Activated CD8-positive, alpha-beta T cell treated with anti-CD3 and anti-CD28 coated beads, Interleukin-2, amount 10 ng/mL, durations not matched to agents 7 days and 5 days (primary cell): Measurements from ENCODE around the gene AVEN. TPM values are rescaled to one million over a fixed set of nuclear protein-coding genes. Genes with fewer than 3 reads are reported as not detected.

Experiments
- ATAC-seq: fragments of 150-1000 bp; cut with Tn5 transposase; one replicate; pipeline ENCODE4 v1.10.0; 2021; ENCODE audit warnings: moderate library complexity
- CTCF ChIA-PET: fragments of 350-600 bp; sonication (Branson Sonifier 250); formaldehyde crosslinking; loops from one replicate; lab custom pipeline; 2021; ENCODE audit warnings: antibody characterized with exemption; lab: Charles Lee
- POLR2A ChIA-PET: fragments of 350-600 bp; sonication (Branson Sonifier 250); formaldehyde crosslinking; loops from one replicate; lab custom pipeline; 2021; ENCODE audit warnings: antibody characterized with exemption; lab: Charles Lee
- DNase-seq: peaks from one replicate; pipeline ENCODE4 v3.0.0-alpha.2; 2020
- H3K27ac Mint-ChIP-seq: one replicate; pipeline ENCODE4 v1.8.0; 2021; ENCODE audit warnings: mild to moderate bottlenecking, mixed read lengths
- H3K27me3 Mint-ChIP-seq: one replicate; pipeline ENCODE4 v1.8.0; 2021; ENCODE audit warnings: low read depth, mixed read lengths
- H3K36me3 Mint-ChIP-seq: one replicate; pipeline ENCODE4 v1.8.0; 2021; ENCODE audit warnings: low read depth, mixed read lengths
- H3K4me1 Mint-ChIP-seq: one replicate; pipeline ENCODE4 v1.8.0; 2021; ENCODE audit warnings: low read depth, mixed read lengths
- H3K4me3 Mint-ChIP-seq: one replicate; pipeline ENCODE4 v1.8.0; 2021; ENCODE audit warnings: mild to moderate bottlenecking, mixed read lengths
- H3K9me3 Mint-ChIP-seq: one replicate; pipeline ENCODE4 v1.8.0; 2022; ENCODE audit warnings: mixed read lengths; ENCODE audit not compliant: insufficient read depth
- total RNA-seq, 2 experiments: library from RNA; stranded (reverse); gene quantifications; one replicate each; pipeline ENCODE4 v1.2.3, GENCODE V29; 2021

Gene AVEN
- total RNA-seq, 2 experiments from 2014 or later: 8.5 to 8.7 TPM

DNA sequence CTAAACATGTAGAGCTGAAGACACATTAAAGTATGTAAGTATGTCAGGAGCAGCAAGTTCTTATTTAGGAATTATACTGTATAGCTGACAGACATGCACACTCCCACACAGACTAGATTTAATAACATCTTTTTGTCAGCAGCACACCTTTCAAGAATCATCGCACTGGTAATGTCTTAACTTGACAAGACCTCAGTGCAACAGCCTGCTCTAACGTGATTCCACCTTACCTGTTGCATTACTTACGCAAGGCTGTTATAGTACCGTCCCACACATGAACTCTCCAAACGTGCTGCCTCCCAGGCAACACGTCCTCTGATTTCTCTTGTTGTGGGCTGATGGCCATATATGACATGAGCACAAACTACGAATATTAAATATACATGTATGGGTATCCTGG, 58.8 kb downstream of the AVEN start:
- Mint-ChIP-seq H3K9me3 (no peaks in the 10 kb centered on the region), H3K27ac (no peak overlapping the region), H3K4me3 (no peak overlapping the region), H3K36me3 (no peaks in the 10 kb centered on the region), H3K27me3 (no peaks in the 10 kb centered on the region), H3K4me1 (peaks cover 2% of the 10 kb centered on the region)
- DNase-seq (no peak), ATAC-seq (no peak)
- POLR2A ChIA-PET: no interaction called here
- CTCF ChIA-PET: no interaction called here

DNA sequence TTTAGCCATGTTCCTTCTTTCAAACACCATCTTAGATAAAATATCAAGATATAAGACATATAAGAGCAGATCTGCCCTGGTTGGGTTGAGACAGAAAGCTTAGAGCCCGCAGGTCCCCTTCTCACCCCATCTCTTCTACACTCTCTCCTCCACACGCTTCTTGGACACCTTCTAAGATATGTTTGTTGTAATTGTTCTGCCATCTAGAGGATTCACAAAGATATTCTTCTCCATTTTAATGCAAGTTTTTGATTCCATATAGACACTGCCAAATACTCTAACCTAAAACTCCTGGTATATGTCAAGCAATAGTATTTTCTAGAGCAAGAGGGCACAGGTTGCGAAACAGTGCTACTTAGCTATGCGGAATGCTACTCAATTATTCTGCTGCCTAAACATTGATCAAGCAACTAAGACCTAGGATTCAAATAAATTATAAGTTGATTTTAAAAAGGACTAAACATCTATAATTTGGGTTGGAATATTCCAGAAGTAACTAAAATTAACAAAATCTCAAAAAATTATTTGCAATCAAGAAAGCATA, 63.9 kb downstream of the AVEN start:
- H3K9me3 Mint-ChIP-seq: no peaks in the 10 kb centered on the region
- CTCF ChIA-PET: interaction anchor here (0.5 kb wide), 1 partner anchor 868 kb away, joined by 3 read pairs; no protein-coding TSS in a partner anchor
- no peak overlapping the region for H3K27ac Mint-ChIP-seq
- peaks cover 2% of the 10 kb centered on the region for H3K4me1 Mint-ChIP-seq
- H3K27me3 Mint-ChIP-seq: no peaks in the 10 kb centered on the region
- no peak overlapping the region for H3K4me3 Mint-ChIP-seq
- POLR2A ChIA-PET: no interaction called here
- no peaks in the 10 kb centered on the region for H3K36me3 Mint-ChIP-seq
- DNase-seq (no peak), ATAC-seq (no peak)

DNA sequence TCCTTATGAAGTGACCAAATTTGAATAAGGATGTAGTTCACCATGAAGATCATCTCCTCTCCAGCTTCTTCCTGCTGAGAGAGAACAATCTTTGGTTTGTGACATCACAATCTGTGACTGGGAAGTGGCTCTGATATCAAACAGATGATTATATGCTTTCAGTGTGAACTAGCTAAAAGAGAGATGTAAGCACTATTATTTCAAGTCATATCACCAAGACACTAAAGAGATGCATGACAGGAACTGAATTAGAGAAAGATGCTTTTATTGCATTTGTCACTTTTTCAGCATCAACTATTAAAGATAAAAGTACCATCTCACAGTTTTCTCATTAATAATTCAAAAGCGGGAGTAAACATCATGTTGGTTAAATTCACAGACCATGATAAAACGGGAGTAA, 67.2 kb downstream of the AVEN start:
- no peak for DNase-seq

DNA sequence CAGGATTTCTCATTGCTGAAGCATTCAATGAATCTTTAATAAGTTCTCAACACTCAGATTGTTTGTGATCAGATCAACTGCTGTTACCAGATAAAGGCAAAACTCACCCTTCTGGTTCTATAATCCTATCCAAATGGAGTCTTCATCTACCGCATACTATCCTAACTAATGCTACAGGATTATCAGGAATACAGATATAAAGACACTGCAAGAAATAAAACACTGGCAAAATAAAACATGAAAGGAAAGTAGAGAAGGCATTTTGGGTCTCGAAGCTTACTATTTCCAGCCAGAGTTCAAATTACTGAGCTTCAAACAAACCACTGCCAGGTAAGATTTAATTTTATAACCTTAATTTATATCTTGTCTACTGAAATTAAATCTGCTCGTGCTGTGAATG, 70.2 kb downstream of the AVEN start:
- no peaks in the 10 kb centered on the region for H3K4me1 Mint-ChIP-seq
- DNase-seq: no peak
- H3K27me3 Mint-ChIP-seq: peaks cover 3% of the 10 kb centered on the region
- ChIA-PET POLR2A (no interaction called here), CTCF (interaction anchor here (1.3 kb wide), 1 partner anchor 24 kb away, joined by 4 read pairs; no protein-coding TSS in a partner anchor)
- no peaks in the 10 kb centered on the region for H3K9me3 Mint-ChIP-seq
- no peak overlapping the region for H3K27ac Mint-ChIP-seq
- H3K4me3 Mint-ChIP-seq: no peak overlapping the region
- no peaks in the 10 kb centered on the region for H3K36me3 Mint-ChIP-seq
- no peak for ATAC-seq

More for the DNA sequence above, 67.2 kb downstream of the AVEN start:
- no peak overlapping the region for H3K27ac Mint-ChIP-seq
- no peaks in the 10 kb centered on the region for H3K36me3 Mint-ChIP-seq
- H3K4me1 Mint-ChIP-seq: no peaks in the 10 kb centered on the region
- no peak overlapping the region for H3K4me3 Mint-ChIP-seq
- no peak for ATAC-seq
- H3K9me3 Mint-ChIP-seq: no peaks in the 10 kb centered on the region
- H3K27me3 Mint-ChIP-seq: peaks cover 3% of the 10 kb centered on the region
- CTCF ChIA-PET: no interaction called here
- POLR2A ChIA-PET: no interaction called here

DNA sequence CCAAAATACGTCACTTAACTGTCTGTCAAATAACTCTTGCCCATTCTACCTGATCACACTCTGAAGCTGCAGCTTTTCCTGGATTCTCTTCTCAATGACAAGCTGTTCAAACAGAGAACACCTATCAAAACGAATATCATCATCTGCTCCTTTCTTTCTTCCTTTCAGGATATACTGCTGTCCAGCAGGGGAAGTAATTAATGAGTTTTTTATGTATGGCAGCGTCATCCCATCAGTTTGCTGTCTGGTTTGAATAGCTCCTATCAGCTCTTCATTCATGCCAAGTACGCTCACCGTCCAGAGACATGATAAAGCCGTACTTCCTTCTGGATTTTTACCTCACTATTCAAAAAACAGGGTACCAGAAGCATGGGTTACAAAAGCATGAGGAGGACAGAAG, 70.8 kb downstream of the AVEN start, which contains the start of gene CHRM5:
TSS of gene CHRM5 (plus strand) at position 274 of the 400 bp plus-strand sequence. CDS start 94,221 bp downstream, outside the sequence.
- no peak for DNase-seq
- H3K9me3 Mint-ChIP-seq: no peaks in the 10 kb centered on the region
- H3K27ac Mint-ChIP-seq: no peak within 1 kb of the TSS
- CTCF ChIA-PET: interaction anchor here (1.0 to 1.3 kb wide), 2 partner anchors 9 to 25 kb away, joined by 3 to 4 read pairs; no protein-coding TSS in a partner anchor
- no peaks in the 10 kb centered on the region for H3K4me1 Mint-ChIP-seq
- H3K4me3 Mint-ChIP-seq: no peak within 1 kb of the TSS
- POLR2A ChIA-PET: no interaction called here
- no peak for ATAC-seq
- peaks cover 3% of the 10 kb centered on the region for H3K27me3 Mint-ChIP-seq
- no peaks in the 10 kb centered on the region for H3K36me3 Mint-ChIP-seq

DNA sequence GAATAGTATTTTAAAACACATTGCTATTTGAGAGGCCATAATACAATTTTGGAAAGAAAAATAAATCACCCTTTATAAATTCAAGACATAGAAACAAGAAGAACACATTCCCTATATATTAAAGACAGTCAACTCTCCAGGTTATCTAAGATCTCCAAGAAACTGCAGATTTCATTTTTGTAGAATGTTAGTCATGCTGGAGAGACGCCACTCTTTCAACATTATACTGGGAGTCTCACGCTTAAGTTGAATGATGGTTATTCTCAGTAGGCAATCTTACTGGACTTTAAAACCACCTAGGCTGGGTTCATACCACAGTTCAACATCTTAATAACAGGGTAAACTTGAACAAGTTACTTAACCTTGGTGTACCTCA, 74.4 kb downstream of the AVEN start:
- Mint-ChIP-seq H3K4me1 (no peaks in the 10 kb centered on the region), H3K4me3 (no peak overlapping the region), H3K27me3 (peaks cover 3% of the 10 kb centered on the region), H3K27ac (no peak overlapping the region), H3K9me3 (no peaks in the 10 kb centered on the region), H3K36me3 (no peaks in the 10 kb centered on the region)
- POLR2A ChIA-PET: no interaction called here
- ATAC-seq (no peak), DNase-seq (no peak)
- CTCF ChIA-PET: interaction anchor here (1.0 to 1.1 kb wide), 3 partner anchors 227 to 230 kb away, joined by 3 to 4 read pairs (median 3); no protein-coding TSS in a partner anchor

DNA sequence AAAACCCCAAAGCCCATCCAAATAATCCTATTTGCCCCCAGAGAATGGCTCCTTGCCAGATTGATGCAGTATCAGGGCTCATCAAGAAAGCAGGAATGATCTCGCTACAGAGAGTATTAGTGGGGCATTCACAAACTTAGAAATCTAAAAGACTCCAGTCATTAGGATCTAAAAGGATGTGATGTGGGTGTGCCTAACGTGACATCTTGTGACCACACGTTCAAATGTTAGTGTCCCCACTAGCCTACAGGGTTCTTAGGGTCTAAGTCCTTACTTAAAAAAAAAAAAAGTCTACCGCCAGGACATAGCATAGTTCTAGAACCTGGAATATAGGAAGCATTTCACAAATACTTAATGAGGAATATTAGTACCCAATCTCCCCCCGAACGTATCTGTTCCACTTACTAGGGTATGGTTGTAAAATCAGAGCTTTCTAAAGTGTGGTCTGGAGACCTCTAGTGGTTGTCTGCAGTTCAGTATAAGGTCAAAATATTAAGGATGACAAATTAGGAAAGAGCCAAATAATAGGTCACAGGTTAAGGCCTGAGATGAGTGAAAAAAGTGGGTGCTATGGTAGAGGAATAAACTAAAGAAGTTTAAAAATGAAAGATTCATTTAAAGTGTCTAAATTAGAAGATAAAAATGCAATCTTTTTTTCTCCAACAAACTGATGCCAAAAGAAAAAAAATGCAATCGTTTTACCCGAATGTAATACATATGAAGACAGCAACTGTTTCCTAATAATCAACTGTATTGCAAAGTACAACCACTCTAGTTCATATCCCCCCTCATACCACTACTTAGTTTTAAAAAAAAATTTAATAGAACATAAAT, 75.0 kb downstream of the AVEN start:
- H3K9me3 Mint-ChIP-seq: no peaks in the 10 kb centered on the region
- H3K36me3 Mint-ChIP-seq: no peaks in the 10 kb centered on the region
- H3K27me3 Mint-ChIP-seq: peaks cover 3% of the 10 kb centered on the region
- no peak overlapping the region for H3K27ac Mint-ChIP-seq
- no peak for DNase-seq
- no peak overlapping the region for H3K4me3 Mint-ChIP-seq
- ChIA-PET POLR2A (no interaction called here), CTCF (interaction anchor here (1.0 kb wide), 2 partner anchors 227 to 229 kb away, joined by 3 to 4 read pairs; no protein-coding TSS in a partner anchor)
- ATAC-seq: peak; percentile 55
- H3K4me1 Mint-ChIP-seq: no peaks in the 10 kb centered on the region

DNA sequence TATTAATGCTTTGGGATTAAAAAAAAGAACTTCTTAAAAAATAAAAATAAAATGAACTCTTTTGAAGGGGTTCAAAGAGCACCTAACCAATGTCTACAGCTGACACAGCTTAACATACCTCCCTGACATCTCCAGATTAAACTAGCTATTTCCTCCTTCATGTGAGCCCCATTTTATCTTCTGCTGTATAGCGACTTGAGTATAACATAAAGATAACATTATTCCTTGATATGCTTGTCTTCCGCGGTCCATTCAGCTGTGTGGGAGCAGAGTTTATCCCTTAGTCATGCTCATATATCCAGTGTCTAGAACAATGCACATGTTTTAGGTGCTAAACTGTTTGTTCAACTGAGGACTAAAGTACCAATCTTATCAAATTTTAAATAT, 78.5 kb downstream of the AVEN start:
- Mint-ChIP-seq H3K4me1 (no peaks in the 10 kb centered on the region), H3K36me3 (no peaks in the 10 kb centered on the region), H3K4me3 (no peak overlapping the region), H3K27me3 (no peaks in the 10 kb centered on the region), H3K27ac (no peak overlapping the region), H3K9me3 (no peaks in the 10 kb centered on the region)
- DNase-seq: no peak
- ChIA-PET CTCF (no interaction called here), POLR2A (no interaction called here)
- ATAC-seq: no peak

DNA sequence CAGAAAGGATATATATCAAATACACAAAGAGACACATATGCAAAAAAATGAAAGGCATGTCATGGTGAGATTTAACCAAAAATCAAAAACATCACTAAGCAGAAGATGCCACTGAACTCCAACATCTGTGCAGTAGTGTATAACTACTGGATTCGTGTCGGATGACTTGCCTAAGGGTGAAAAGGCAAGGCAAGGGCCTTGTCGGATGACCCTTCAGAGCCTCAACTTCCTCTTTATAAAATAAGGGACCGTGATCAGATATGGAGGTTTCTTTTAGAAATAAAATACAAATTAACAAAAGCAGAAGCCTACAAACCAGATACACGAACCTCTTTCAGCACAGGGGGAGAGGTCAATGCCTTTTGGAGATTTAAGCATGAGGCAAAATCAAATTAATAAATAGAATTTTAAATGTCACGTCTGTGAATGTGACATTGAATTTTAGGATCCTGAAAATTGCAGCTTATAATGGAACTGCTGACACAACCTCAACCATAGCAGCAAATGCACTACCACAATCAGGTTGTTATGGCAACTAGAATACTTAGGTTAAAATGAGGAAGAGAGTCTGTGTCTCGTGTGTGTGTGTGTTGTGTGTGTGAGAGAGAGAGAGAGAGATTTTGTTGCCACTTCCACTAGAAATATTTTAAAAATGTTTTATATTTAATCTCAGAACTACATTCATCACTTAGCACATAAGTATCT, 79.0 kb downstream of the AVEN start:
- ChIA-PET POLR2A (no interaction called here), CTCF (no interaction called here)
- no peak overlapping the region for H3K27ac Mint-ChIP-seq
- no peaks in the 10 kb centered on the region for H3K4me1 Mint-ChIP-seq
- H3K27me3 Mint-ChIP-seq: no peaks in the 10 kb centered on the region
- H3K4me3 Mint-ChIP-seq: no peak overlapping the region
- no peaks in the 10 kb centered on the region for H3K36me3 Mint-ChIP-seq
- DNase-seq (no peak), ATAC-seq (no peak)
- no peaks in the 10 kb centered on the region for H3K9me3 Mint-ChIP-seq

DNA sequence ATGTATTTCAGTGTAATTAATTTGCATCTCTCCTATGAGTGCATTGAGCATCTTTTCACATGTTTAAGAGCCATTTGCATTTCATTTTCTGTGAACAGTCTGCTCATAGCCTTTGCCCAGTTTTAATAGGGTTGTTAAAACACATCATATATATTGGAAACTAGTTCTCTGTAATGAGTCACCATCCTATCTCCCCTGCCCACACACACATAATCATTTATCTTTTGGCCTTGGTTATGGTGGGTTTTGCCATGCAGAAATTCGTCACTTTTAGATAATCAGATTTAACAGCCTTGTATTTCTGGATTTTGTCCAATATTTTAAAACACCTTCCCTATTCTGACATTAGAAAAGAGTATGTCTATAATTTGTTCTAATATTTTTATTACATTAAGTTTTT, 82.6 kb downstream of the AVEN start:
- Mint-ChIP-seq H3K27me3 (no peaks in the 10 kb centered on the region), H3K9me3 (no peaks in the 10 kb centered on the region), H3K4me1 (no peaks in the 10 kb centered on the region), H3K27ac (no peak overlapping the region), H3K4me3 (no peak overlapping the region), H3K36me3 (no peaks in the 10 kb centered on the region)
- POLR2A ChIA-PET: no interaction called here
- ATAC-seq (no peak), DNase-seq (no peak)
- CTCF ChIA-PET: no interaction called here

DNA sequence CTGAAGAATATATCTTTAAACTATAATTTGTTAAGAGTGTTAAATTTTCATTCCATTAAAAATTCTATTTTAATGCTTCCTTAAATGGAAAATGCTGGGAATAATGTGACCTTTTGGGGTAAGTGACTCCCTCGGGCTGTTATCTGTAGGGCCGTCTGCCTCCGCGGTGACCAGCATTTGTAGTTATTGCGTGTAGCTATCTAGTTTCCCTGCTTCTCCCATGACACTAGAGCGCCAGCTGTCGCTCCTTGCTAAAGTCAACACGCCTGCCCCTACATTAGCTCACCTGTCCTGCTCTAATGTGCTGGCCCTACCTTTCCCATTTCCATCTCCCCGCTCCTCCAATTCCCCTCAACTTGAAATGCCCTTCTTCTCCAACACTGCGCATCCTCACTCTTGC, 83.1 kb downstream of the AVEN start:
- Mint-ChIP-seq H3K9me3 (no peaks in the 10 kb centered on the region), H3K27ac (no peak overlapping the region), H3K4me3 (no peak overlapping the region), H3K4me1 (no peaks in the 10 kb centered on the region), H3K36me3 (no peaks in the 10 kb centered on the region), H3K27me3 (no peaks in the 10 kb centered on the region)
- no peak for DNase-seq
- POLR2A ChIA-PET: no interaction called here
- no peak for ATAC-seq
- CTCF ChIA-PET: no interaction called here

DNA sequence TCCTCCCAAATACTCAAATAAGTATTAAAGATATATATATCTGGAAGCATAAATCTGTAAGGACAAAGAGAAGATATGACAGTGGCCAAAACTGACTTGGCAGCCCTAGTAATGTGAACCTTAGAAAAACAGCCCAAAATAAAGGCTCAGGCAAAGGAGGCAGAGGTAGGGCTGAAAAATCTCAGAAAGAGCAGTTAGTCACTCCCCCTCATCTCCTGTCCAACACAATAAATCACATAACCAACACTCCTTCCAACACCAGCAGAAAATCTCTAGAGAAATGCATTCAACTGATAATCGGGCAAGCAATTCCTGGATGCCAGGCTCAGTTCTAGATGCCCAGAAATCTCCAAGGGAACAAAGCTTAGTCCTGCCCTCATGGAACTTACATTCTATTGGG, 92.9 kb downstream of the AVEN start:
- Mint-ChIP-seq H3K27me3 (no peaks in the 10 kb centered on the region), H3K36me3 (no peaks in the 10 kb centered on the region), H3K27ac (no peak overlapping the region), H3K4me3 (no peak overlapping the region), H3K9me3 (peaks cover 3% of the 10 kb centered on the region), H3K4me1 (no peaks in the 10 kb centered on the region)
- ChIA-PET POLR2A (no interaction called here), CTCF (no interaction called here)
- DNase-seq: no peak
- no peak for ATAC-seq
